ENCODE data around the gene PXDN.
"Not testable (repeated sequence)": the region's sequence is repeated elsewhere in the genome, so short reads cannot be mapped to it uniquely, and the experiment has no call there.

Gene PXDN

DNA sequence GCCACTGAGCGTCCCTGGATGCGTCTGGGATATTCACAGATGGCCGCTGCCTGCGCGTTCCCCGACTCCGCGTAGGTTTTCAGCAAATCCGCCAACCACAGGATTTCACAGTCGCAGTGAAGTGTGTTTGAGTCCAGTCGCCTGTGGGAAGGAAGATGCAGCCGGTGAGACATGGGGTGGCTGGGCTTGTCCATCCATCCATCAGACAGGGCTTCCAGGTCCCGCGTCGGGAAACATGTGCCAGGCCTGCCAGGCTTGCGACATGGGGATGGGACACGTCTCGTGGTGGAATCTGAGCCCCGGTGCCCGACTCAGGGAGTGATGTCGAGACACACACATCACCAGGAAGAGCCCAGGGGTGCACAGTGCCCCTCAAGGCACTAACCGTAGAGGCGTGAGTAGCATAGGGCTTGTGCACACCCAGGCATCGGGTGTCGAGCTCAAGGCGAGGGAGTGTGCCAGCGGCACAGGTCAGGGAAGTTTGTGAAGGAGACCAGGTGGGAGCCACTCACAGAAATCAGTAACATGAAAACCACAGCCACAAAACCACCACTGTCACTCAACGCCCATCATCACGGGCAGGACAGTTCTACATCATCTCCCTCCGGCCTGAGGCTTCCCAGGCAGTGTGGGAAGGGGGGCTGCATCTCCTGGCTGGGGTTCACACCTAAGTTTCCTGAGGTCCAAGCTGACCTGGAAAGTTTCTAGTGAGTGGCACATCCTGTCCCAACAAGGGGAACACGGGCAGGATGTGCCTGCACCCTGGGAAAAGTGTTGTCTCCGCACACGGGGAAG, 63.9 kb downstream of the PXDN start:
- no peak for DNase-seq

DNA sequence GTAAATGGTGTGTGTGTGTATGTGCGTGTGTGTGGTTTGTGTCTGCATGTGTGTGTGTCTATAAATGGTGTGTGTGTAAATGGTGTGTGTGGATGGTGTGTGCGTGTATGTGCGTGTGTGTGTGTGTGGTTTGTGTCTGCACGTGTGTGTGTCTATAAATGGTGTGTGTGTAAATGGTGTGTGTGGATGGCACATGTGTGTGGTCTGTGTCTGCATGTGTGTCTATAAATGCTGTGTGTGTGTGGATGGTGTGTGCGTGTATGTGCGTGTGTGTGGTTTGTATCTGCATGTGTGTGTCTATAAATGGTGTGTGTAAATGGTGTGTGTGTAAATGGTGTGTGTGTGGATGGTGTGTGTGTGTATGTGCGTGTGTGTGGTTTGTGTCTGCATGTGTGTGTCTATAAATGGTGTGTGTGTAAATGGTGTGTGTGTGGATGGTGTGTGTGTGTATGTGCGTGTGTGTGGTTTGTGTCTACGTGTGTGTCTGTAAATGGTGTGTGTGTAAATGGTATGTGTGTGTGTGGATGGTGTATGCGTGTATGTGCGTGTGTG, 64.8 kb downstream of the PXDN start:
- DNase-seq = not testable (repeated sequence)

DNA sequence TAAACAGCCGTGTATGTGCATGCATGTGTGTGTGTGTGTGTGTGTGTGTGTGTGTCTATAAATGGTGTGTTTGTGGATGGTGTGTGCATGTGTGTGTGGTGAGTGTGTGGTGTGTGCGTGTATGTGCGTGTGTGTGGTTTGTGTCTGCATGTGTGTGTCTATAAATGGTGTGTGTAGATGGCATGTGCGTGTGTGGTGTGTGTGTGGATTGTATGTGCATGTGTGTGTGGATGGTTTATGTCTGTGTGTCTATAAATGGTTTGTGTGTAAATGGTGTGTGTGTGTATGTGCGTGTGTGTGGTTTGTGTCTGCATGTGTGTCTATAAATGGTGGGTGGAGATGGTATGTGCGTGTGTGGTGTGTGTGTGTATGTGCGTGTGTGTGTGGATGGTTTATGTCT, 65.2 kb downstream of the PXDN start:
- DNase-seq = not testable (repeated sequence)

- DNase-seq = no peak
Measured at GRCh38 chr2:1678609-1679008, 65.7 kb downstream of the PXDN start.

DNA sequence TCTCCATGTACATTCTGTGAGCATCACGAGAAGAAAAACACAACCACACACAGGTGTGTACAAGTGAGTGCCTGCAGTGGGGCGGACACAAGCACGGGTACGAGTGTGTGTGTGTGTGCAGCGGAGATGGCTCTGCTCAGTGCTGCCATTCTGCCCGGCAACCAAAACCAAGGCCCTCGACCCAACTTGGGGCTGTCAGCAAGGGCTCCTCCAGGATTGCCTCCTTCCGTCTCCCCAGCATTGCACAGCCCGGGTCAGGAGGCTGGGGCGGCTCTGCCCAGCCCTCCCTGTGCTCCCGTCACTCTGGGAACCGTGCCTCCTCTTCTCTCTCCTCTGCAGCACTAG, 66.5 kb downstream of the PXDN start:
- no peak for DNase-seq

GRCh38 chr2:1676913-1677820, 67.1 kb downstream of the PXDN start:
- no peak for DNase-seq

DNA sequence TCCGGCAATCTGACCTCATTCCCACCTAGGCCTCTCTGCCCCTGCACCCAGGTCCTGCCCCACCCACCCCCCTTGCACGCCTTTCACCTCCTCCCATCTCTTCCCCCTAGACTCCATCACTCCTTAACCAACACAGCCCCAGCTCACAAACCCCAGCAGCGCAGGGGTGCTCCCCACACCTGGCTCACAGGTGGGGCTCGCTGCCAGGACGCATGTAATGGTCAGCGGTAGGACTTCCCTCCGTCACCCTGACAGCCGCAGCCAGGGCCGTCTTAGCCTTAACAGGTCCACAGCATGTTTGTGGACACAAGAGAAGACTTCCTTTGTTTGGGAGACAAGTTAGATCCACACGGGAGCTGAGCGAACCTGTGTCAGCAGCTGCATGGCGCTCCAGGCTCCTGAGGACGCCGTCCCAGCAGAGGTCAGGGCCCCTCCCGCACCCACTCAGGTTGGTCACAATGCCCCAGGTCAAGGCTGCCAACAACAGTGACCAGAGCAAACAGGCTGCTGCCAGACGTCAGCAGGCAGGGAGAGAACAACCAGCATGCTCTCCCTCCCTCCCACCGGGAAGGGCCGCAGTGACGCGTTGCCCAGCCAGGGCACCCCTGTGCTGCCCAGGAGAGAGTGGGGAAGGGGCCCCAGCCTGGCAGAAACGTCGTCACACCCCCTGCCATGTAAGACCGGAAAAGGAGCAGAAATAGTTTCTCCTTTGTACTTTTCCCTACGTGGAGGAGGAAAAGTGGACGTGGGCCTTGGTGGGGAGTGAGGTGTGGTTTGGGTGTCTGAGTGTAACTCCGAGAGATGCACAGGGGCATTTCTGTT, 68.0 kb downstream of the PXDN start:
- no peak for DNase-seq

GRCh38 chr2:1675633-1676032, 68.7 kb downstream of the PXDN start:
- DNase-seq = no peak

DNA sequence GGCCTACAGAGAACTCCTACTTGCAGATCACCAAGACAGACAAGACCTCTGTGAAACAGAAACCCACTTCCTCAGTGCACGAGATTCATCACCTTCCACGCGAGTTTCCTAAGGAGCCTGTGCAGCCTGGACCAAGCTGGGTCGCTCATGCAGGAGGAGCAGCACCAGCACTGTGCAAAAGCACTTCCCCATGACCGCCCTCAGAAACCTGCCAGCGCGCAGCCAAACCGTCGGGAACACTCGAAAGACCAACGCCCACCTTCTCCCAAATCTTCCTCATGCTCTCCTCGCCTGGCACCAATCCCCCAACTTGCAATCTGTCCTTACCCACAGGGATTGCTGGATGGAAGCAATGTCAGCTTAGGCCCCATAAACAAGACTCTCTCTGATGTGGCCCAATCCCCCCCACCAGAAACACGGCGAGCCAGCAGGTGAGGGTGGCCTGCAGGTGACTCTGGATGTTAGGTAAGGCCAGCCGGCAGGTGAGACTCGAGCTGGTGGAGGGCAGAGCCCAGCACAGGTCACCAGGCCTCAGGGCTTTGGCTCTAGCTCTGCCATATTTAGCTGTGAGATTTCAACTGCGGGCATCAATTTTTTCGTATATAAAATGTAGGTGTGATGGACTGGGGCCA, 69.4 kb downstream of the PXDN start:
- no peak for DNase-seq

- no peak for DNase-seq
Measured at GRCh38 chr2:1674276-1674675, 70.0 kb downstream of the PXDN start.

- no peak for DNase-seq
Measured at GRCh38 chr2:1673160-1673944, 71.0 kb downstream of the PXDN start.

DNA sequence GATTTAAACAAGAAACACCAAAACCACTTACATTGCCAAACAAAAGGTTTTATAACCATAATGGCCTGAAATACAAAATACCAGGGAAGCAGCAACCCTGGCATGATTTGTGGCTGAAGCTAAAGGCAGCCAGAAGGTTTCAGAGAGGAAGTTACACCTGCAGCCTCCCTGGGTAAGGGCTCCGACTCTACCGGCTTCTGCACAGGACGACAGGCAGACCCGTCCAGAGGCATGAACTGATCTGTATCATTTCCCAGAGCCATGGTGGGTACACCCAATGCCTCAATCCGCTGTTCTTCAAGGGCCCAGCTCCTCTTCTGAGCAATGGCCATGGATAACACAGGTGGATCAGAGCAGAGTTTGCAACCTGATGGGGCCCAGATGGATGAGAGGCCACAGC, 71.6 kb downstream of the PXDN start:
- DNase-seq = no peak

DNA sequence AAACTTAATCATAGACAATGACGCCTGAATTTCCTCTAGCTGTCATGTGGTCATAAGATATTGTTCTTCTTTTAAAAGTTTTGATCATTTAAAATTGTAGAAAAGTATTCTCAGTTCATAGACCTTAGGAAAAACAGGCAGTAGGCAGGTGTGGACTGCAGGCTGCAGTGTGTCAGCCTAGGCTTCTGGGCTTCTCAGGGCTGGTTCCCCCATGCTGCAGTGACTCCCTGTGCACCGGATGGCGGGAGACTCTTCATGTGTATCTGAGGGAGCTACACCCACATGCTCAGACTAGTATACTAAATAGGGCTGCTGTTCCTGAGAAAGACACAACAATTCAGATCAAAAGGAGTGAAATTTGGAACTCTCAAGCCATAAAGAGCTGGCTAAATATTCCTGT, 72.4 kb downstream of the PXDN start:
- no peak for DNase-seq

GRCh38 chr2:1670636-1671035, 73.7 kb downstream of the PXDN start:
- no peak for DNase-seq

DNA sequence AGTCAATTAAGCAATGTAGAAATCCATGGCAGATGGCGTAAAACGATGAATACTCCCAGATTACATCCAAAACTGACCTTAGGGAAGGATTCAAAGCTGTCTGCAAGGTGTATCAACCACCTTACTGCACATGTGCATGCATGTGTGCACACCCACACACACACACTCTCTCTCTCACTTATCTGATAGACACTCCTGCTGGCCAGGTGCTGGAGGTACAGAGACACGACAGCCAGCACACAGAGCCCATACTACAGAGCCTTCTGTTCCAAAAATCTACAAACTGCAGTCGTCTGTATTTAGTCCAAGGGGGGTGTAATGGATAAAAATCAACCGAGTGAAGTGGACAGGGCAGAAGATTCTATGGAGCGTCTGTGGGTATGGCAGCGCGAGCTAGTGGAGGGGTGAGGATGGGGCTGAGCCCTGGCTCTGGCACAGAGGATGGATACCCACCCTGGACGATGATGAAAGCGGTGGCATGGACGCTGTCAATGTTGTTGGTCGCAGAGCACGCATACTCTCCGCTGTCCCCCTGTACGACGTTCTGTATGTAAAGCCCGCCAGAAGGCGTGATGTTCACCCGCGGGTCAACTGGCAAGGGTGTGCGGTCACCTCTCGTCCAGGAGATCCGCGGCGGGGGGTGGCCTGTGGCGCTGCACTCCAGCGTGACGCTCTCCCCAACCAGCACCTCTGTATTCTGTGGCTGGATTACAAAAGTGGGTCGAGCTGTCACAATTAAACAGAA, 78.4 kb downstream of the PXDN start:
- no peak for DNase-seq

DNA sequence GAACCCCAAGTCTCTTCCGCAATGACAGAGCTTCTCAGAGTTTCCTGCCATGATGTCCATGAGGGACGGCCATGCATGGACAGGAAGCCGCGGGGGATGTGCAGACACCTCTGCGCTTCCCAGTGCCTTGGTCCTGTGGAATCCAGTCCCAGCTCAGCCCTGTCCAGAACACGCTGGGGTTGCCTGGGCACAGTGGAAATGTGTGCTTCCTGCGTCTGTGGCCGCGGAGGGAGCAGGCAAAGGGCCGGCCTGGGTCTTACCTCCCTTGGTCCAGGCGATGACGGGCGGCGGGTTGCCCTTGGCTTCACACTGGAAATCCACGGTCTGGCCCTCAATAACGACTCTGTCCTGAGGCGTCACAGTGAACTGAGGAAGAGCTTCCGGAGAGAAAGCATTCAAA, 79.6 kb downstream of the PXDN start:
- DNase-seq = no peak

DNA sequence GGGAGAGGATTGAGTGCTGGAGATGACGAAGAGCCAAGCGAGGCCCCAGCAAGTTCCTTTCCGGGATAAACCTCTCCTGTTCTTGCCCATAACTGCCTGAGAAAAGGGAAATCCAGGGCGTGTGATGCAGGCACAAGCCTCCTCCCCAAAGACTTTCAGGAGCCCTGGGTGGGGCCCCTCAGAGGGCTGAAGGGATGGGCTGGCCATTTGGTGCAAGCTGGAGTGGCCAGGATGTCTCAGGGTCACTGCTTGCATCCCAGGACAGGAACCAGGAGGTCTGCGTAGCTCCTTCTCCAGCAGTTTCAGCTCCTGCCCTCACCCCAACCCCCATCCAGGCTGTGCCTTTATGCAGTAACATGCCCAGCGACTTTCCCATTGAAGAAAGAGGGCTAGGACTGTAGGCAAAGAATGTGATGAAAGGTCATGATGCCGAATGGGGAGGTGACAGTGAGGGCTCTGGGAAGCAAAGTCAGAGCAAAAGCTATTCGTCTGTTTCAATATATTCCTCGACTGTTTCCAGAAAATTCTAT, 80.2 kb downstream of the PXDN start:
- no peak for DNase-seq

- DNase-seq = no peak
Measured at GRCh38 chr2:1663621-1664020, 80.7 kb downstream of the PXDN start.

GRCh38 chr2:1662606-1663180, 81.6 kb downstream of the PXDN start:
- DNase-seq = no peak

Data from inflammatory macrophage (primary cell).